Esophagus (tissue), 2 donors: ENCODE measurements around the gene SERPINA4. TPM values are rescaled to one million over a fixed set of nuclear protein-coding genes. Genes with fewer than 3 reads are reported as not detected.
"Not testable (repeated sequence)": the region's sequence is repeated elsewhere in the genome, so short reads cannot be mapped to it uniquely, and the experiment has no call there.

ENCODE experiments used
- H3K27ac ChIP-seq, 2 donors: one replicate each; pipeline ENCODE4 v1.5.1; 2013; ENCODE audit warnings: low read depth in 2 of 2, mild to moderate bottlenecking in 2 of 2, inconsistent platforms in 1 of 2, low read length in 1 of 2, moderate library complexity in 1 of 2
- H3K27me3 ChIP-seq, 2 donors: one replicate each; pipeline ENCODE4 v1.6.1; 2013; ENCODE audit warnings: low read length in 2 of 2, control low read depth in 1 of 2, mild to moderate bottlenecking in 1 of 2; ENCODE audit not compliant: insufficient read depth in 2 of 2, control insufficient read depth in 1 of 2
- H3K36me3 ChIP-seq, 2 donors: one replicate each; pipeline ENCODE4 v1.6.1; 2013; ENCODE audit warnings: low read length in 1 of 2; ENCODE audit not compliant: control insufficient read depth in 2 of 2, insufficient read depth in 2 of 2
- H3K4me1 ChIP-seq, 2 donors: one replicate each; pipeline ENCODE4 v1.6.1; 2013; ENCODE audit warnings: low read length in 1 of 2; ENCODE audit not compliant: control insufficient read depth in 2 of 2, insufficient read depth in 2 of 2
- H3K4me3 ChIP-seq, 2 donors: one replicate each; pipeline ENCODE4 v1.5.1; 2013; ENCODE audit warnings: low read length in 2 of 2, mild to moderate bottlenecking in 2 of 2, low read depth in 1 of 2, moderate library complexity in 1 of 2
- H3K9me3 ChIP-seq, 2 donors: one replicate each; pipeline ENCODE4 v1.6.1; 2013; ENCODE audit warnings: mild to moderate bottlenecking in 2 of 2, low read depth in 1 of 2, low read length in 1 of 2, moderate library complexity in 1 of 2; ENCODE audit not compliant: control insufficient read depth in 2 of 2, insufficient read depth in 1 of 2
- WGBS, 2 donors: extraction: QIAGEN DNeasy Blood & Tissue Kit; methylation state at CpG; one replicate each; pipeline ENCODE4 v1.1.7; 2013; 5-methylcytosine and 5-hydroxymethylcytosine counted together
- polyA plus RNA-seq, 2 donors: library from polyadenylated mRNA; stranded (reverse); fragments of 200-250 nt; gene quantifications; one replicate each; pipeline ENCODE4 v1.2.3, GENCODE V29; 2013
- donor health status: healthy with polysubstance abuse.
- donor health status: Bipolar disorder and iron deficiency.

SERPINA4 gene
- polyA plus RNA-seq, 2 donors: not detected

DNA sequence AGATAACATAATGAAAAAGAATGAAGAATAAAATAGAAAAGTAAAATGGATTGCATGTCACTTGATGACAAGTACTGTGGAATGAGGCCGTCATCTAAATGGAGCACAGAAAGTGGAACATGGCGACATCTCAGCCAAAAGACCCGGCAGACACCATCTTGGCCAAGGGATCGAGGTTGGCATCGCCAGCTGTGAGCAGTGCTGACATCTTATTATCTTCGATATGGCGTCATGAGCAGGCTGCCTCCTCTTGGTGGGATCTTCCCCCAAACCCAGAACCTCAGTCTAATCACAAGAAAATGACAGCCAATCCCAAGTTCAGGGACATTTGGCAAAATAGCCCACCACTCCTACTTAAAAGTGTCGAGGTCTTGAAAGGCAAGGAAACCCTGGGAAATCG, 35.1 kb downstream of the SERPINA4 start:
- Histone ChIP-seq H3K27ac (no peak overlapping the region), H3K9me3 (no peaks in the 10 kb centered on the region), H3K36me3 (no peaks in the 10 kb centered on the region), H3K4me1 (peaks cover 2 to 18% of the 10 kb centered on the region in 2 donors), H3K4me3 (no peak overlapping the region), H3K27me3 (no peaks in the 10 kb centered on the region)
- 88 to 92% methylated on average over 9 of the region's 9 CpGs for WGBS, 2 donors

DNA sequence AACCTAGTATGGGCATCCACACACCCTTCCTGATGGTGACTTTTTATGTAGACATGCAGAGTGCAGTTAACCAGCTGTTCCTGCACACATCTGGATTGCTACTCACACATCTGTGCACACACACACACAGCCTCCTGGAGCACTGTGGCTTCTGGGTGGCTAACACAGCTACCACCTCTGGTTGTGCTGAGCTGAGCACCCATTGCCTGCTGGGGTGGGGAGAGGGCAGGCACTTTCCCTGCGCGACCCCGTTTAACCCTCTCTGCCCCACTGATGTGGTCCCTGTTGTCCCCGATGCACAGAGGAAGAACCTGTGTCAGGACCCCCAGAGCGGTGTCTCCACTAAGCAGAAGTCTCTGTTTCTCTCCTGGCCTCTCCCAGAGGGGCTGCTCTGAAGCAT, 36.5 kb downstream of the SERPINA4 start:
- no peaks in the 10 kb centered on the region for H3K27me3 ChIP-seq
- no peaks in the 10 kb centered on the region for H3K9me3 ChIP-seq
- H3K27ac ChIP-seq: no peak overlapping the region
- peaks cover 2 to 19% of the 10 kb centered on the region in 2 donors for H3K4me1 ChIP-seq
- H3K4me3 ChIP-seq: no peak overlapping the region
- WGBS, 2 donors: 77 to 90% methylated on average over 5 of the region's 5 CpGs
- no peaks in the 10 kb centered on the region for H3K36me3 ChIP-seq

DNA sequence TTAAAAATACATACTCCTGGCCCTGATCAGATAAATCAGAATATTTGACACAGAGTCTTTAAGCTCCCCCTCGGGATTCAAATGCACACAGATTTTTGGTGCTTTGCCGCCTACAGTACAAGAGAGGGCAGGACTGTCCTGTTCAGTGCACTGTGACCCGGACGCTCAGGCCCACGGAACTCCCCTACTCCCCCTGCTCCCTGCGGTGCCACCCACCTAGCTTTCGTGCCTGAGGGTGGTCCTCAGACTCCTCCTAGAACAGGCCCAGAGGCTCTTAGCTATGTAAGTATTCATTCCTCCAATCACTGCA, 37.2 kb downstream of the SERPINA4 start:
- WGBS, 2 donors: 64 to 75% methylated on average over 7 of the region's 7 CpGs
- no peaks in the 10 kb centered on the region for H3K36me3 ChIP-seq
- no peaks in the 10 kb centered on the region for H3K9me3 ChIP-seq
- no peak overlapping the region for H3K4me3 ChIP-seq
- H3K4me1 ChIP-seq: peaks cover 2 to 19% of the 10 kb centered on the region in 2 donors
- H3K27me3 ChIP-seq: no peaks in the 10 kb centered on the region
- peak overlapping the region; percentile 75 to 86 for H3K27ac ChIP-seq

DNA sequence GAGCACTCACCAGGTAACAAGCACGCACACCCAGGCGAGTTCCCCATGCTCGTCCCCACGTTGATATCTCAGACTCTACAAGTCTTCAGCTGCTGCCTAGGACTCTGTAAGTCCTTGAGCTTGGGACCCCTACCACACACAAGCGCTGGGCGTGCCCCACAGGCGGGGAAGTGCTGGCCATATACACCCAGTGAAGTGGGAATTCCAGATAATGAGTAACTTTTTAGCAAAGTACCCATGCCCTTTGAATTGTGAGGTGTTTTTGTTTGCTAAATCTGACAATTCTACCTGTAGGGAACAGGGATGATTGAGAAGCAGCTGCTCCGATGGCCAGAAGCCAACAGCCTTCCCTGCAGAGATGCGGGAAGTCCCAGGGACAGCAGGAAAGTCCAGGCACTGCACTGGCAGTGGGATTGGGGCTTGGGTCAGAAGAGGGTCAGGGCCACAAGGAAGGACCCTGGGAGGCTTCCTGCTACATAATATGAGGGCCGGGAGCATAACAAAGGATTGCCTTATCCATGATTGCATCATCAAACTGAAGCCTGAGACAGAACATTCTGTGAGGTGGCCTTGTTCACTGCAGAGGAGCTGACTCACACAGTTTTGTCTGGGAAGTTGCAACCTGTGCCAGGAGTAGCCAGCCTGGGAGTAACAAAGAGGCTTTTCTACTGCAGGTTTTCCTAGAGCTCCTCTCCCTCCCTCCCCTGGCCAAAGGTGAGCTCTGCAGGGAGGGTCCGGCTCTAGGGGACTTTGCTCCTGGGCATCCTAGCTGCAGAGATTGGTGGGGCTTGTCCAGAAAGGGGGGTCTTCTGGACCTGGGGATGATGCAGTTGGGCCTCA, 37.8 kb downstream of the SERPINA4 start:
- Histone ChIP-seq H3K4me1 (peaks cover 2 to 19% of the 10 kb centered on the region in 2 donors), H3K27me3 (no peaks in the 10 kb centered on the region), H3K27ac (peak overlapping the region; percentile 75 to 86), H3K36me3 (no peaks in the 10 kb centered on the region), H3K4me3 (no peak overlapping the region), H3K9me3 (no peaks in the 10 kb centered on the region)
- 50 to 57% methylated on average over 11 of the region's 11 CpGs for WGBS, 2 donors

DNA sequence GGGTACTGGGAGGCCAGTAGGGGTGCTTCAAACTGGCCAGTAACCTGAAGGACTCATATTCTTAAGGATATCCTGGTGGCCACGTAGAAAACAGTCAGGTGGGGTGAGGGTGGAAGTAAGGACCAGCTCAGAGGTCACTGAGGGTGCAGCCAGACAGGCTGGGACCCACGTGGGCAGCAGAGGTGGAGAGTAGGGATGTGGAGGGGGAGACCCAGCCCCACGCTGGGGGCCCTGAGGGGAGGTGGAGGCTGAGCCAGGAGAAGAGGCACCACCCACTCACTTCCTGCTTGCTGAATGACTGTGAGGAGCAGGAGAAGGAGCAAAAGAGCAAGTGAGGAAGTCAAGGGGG, 38.4 kb downstream of the SERPINA4 start:
- peaks cover 2 to 19% of the 10 kb centered on the region in 2 donors for H3K4me1 ChIP-seq
- H3K27me3 ChIP-seq: no peaks in the 10 kb centered on the region
- H3K9me3 ChIP-seq: no peaks in the 10 kb centered on the region
- 28 to 30% methylated on average over 3 of the region's 3 CpGs for WGBS, 2 donors
- H3K27ac ChIP-seq: peak overlapping the region; percentile 57 to 67
- H3K36me3 ChIP-seq: no peaks in the 10 kb centered on the region
- H3K4me3 ChIP-seq: no peak overlapping the region

DNA sequence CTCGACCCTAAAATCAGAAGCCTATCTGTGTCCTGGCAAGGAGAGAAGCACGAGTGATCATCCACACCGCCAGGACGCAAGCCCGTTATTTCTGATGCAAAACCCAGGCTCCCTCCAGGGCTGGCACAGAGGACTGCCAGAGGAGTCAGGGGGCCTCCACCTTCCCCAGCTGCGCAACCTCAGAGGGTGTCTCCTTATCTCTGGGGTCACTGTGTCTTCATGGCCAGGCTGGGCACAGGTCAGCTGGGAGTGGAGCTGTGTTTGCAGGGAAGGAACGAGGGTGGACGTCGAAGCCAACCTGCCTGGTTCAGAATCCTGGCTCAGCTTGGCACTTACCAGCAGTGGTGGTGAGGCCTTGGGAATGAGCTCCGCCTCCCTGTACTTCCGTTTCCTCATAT, 38.9 kb downstream of the SERPINA4 start:
- no peaks in the 10 kb centered on the region for H3K27me3 ChIP-seq
- WGBS, 2 donors: 78 to 89% methylated on average over 11 of the region's 11 CpGs
- no peak overlapping the region for H3K27ac ChIP-seq
- peaks cover 2 to 19% of the 10 kb centered on the region in 2 donors for H3K4me1 ChIP-seq
- H3K9me3 ChIP-seq: no peaks in the 10 kb centered on the region
- H3K4me3 ChIP-seq: no peak overlapping the region
- no peaks in the 10 kb centered on the region for H3K36me3 ChIP-seq

DNA sequence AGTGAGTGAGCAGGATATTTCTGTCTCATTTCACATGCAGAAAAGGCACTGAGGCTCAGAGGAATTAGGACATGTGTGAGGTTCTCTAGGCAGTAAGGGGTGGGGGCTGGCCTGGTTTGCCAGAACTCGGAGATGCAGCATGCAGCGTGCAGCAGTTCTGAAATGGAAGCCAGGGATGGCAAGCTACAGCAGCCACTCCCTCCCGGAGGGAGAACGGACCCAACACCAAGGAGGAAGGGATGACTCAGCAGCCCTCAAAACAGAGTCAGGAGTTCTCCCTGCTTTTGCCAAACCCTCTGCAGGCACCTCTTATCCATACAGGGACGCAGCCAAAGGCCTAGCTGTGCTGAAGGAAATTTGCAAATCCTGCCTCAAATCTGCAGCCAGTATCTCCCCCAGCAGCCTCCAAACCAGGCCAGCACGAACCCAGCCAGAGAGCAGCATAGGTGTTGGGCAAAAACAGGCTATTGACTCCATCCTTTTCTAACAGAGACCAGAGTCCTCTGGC, 40.7 kb downstream of the SERPINA4 start:
- H3K4me3 ChIP-seq: no peak overlapping the region
- H3K4me1 ChIP-seq: peaks cover 2 to 19% of the 10 kb centered on the region in 2 donors
- H3K9me3 ChIP-seq: no peaks in the 10 kb centered on the region
- no peaks in the 10 kb centered on the region for H3K36me3 ChIP-seq
- H3K27ac ChIP-seq: peak overlapping the region; percentile 64 to 67
- no peaks in the 10 kb centered on the region for H3K27me3 ChIP-seq
- WGBS, 2 donors: 14 to 33% methylated on average over 6 of the region's 6 CpGs

DNA sequence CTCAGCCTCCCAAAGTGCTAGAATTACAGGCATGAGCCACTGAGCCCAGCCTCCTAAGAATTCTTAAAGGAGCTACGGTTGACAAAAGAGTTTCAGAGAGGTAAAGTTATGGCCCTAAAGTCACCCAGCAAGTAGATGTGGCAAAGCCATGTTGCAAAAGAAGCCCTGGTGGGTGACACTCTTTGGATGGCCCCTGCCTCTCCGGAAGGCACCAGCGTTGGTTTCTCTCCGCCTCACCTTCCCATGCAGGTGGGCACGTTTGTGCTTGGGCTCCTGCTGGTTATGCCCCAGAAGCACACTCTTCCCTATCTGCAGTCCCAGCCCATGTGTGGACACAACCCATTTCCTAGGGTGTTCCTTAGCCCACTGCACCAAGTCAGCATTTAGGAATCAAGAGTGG, 41.5 kb downstream of the SERPINA4 start:
- Histone ChIP-seq H3K27ac (no peak overlapping the region), H3K4me3 (no peak overlapping the region), H3K27me3 (no peaks in the 10 kb centered on the region), H3K36me3 (no peaks in the 10 kb centered on the region), H3K9me3 (no peaks in the 10 kb centered on the region), H3K4me1 (peaks cover 2 to 19% of the 10 kb centered on the region in 2 donors)
- WGBS, 2 donors: 93 to 96% methylated on average over 5 of the region's 5 CpGs

DNA sequence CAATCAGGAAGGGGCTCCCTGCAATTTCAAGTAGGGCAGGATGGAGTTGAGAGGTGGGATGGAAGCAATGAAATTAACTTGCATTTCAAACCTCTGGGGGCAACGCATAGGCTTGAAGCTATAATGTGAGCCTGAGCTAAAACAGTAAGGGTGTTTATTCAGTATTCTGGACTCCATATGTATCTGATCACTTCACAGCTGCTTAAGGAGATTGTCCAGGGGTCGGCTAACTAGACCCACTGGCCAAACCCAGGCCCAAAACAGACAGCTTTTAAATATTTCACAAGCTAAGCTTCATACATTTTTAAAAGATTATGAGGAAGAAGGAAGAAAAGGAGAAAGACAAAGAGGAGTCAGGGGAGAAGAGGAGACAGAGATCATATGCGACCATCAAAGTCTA, 44.1 kb downstream of the SERPINA4 start:
- Histone ChIP-seq H3K27me3 (no peaks in the 10 kb centered on the region), H3K4me1 (peaks cover 0 to 3% of the 10 kb centered on the region in 2 donors), H3K36me3 (no peaks in the 10 kb centered on the region), H3K9me3 (no peaks in the 10 kb centered on the region), H3K4me3 (no peak overlapping the region), H3K27ac (no peak overlapping the region)
- WGBS, 2 donors: 63 to 81% methylated on average over 3 of the region's 3 CpGs

DNA sequence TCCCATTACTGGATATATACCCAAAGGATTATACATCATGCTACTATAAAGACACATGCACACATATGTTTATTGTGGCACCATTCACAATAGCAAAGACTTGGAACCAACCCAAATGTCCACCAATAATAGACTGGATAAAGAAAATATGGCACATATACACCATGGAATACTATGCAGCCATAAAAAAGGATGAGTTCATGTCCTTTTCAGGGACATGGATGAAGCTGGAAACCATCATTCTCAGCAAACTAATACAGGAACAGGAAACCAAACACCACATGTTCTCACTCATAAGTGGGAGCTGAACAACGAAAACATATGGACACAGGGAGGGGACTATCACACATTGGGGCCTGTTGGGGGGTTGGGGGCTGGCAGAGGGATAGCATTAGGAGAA, 47.7 kb downstream of the SERPINA4 start:
- not testable (repeated sequence) for H3K27ac ChIP-seq, H3K4me1 ChIP-seq, H3K36me3 ChIP-seq, H3K9me3 ChIP-seq, H3K27me3 ChIP-seq, H3K4me3 ChIP-seq
- 44 to 69% methylated on average over 1 of the region's 1 CpG for WGBS, 2 donors
